Measurements from ENCODE around the gene S100A6.
A peak's percentile ranks its signal among the peaks of the same experiment; 100 is the strongest.
"Not testable (repeated sequence)": the region's sequence is repeated elsewhere in the genome, so short reads cannot be mapped to it uniquely, and the experiment has no call there.

The S100A6 gene

DNA sequence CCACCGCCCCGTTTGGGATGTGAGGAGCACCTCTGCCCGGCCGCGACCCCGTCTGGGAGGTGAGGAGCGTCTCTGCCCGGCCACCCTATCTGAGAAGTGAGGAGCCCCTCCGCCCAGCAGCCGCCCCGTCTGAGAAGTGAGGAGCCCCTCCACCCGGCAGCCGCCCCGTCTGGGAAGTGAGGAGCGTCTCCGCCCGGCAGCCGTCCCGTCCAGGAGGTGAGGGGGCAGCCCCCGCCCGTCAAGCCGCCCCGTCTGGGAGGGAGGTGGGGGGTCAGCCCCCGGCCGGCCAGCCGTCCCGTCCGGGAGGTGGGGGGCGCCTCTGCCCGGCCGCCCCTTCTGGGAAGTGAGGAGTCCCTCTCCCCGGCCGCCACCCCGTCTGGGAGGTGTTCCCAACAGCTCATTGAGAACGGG, 39.3 kb upstream of the S100A6 start:
- H3K4me1 ChIP-seq (ENCODE audit: control insufficient read depth, low read length); H3K27ac ChIP-seq (ENCODE audit: low read depth, low read length); H3K4me2 ChIP-seq (ENCODE audit: low read length); H3K9me3 ChIP-seq (ENCODE audit: control insufficient read depth, insufficient read depth, low read length); H4K20me1 ChIP-seq (ENCODE audit: control insufficient read depth, insufficient read depth, low read depth, low read length); H3K79me2 ChIP-seq (ENCODE audit: control insufficient read depth, low read length); H3K36me3 ChIP-seq (ENCODE audit: control insufficient read depth, low read length); H3K4me3 ChIP-seq (ENCODE audit: low read length); H3K9me2 ChIP-seq (replicated peaks; ENCODE audit: control insufficient read depth, low read length); H3F3A ChIP-seq (ENCODE audit: control insufficient read depth, insufficient read depth): not testable (repeated sequence)
- peaks cover 25% of the 10 kb centered on the region for H3K27me3 ChIP-seq (ENCODE audit: control insufficient read depth, low read length)

DNA sequence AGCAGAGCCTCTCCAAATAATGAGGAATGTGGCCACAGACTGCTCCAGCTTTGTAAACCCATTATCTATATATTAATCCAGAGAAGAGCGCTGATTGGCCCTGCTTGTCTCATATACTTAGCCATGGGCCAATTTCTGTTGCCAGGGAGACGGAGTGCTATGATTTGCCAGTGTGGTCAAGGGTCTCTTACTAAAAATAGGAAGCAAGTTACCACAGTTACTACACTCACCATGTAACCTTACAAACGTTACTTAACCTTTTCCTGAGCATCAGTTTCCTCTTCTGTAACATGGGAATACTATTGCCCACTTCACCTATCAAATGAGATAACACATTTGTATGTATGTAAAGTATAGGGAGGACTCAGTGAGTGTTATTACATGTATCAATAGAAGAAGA, 37.6 kb upstream of the S100A6 start:
- Histone ChIP-seq H3K27ac (ENCODE audit: low read depth, low read length) (no peak overlapping the region), H3K4me1 (ENCODE audit: control insufficient read depth, low read length) (no peaks in the 10 kb centered on the region), H3K36me3 (ENCODE audit: control insufficient read depth, low read length) (no peaks in the 10 kb centered on the region), H3K9me3 (ENCODE audit: control insufficient read depth, insufficient read depth, low read length) (no peaks in the 10 kb centered on the region), H4K20me1 (ENCODE audit: control insufficient read depth, insufficient read depth, low read depth, low read length) (no peaks in the 10 kb centered on the region), H3F3A (ENCODE audit: control insufficient read depth, insufficient read depth) (no peaks in the 10 kb centered on the region), H3K4me3 (ENCODE audit: low read length) (no peak overlapping the region), H3K79me2 (ENCODE audit: control insufficient read depth, low read length) (no peaks in the 10 kb centered on the region), H3K27me3 (ENCODE audit: control insufficient read depth, low read length) (peaks cover 14% of the 10 kb centered on the region), H3K9me2 (replicated peaks; ENCODE audit: control insufficient read depth, low read length) (no peaks in the 10 kb centered on the region), H3K4me2 (ENCODE audit: low read length) (no peak overlapping the region)
- TF ChIP-seq EZH2phosphoT487 (IDR thresholded peaks at IDR 0.05; ENCODE audit: borderline replicate concordance, low read length) = no peak
- TF ChIP-seq, protein P1, sequence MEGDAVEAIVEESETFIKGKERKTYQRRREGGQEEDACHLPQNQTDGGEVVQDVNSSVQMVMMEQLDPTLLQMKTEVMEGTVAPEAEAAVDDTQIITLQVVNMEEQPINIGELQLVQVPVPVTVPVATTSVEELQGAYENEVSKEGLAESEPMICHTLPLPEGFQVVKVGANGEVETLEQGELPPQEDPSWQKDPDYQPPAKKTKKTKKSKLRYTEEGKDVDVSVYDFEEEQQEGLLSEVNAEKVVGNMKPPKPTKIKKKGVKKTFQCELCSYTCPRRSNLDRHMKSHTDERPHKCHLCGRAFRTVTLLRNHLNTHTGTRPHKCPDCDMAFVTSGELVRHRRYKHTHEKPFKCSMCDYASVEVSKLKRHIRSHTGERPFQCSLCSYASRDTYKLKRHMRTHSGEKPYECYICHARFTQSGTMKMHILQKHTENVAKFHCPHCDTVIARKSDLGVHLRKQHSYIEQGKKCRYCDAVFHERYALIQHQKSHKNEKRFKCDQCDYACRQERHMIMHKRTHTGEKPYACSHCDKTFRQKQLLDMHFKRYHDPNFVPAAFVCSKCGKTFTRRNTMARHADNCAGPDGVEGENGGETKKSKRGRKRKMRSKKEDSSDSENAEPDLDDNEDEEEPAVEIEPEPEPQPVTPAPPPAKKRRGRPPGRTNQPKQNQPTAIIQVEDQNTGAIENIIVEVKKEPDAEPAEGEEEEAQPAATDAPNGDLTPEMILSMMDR (IDR thresholded peaks at IDR 0.05; ENCODE audit: low read depth, low read length, poor library complexity, severe bottlenecking) = no peak

DNA sequence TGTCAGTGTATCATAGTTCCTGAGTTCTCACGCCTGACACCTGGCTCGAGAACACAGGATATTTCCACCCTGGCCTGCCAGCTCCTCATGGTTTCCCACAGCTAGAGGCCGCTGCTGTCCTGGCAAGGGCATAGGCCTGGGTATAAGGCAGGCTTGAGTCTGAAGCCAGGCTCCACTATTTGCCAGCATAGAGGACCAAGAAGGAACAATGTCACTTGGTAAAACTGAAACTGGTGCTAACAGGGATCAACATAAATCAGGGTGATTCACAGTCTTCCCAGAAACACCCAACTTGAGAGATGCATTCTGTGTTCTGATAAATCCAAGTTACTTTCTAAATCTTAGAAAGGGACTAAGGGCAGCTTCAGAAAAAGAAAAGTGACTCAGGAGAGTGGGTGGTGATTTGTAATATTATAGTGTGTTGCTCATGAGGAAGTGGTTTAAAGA, 36.8 kb upstream of the S100A6 start:
- Histone ChIP-seq H4K20me1 (ENCODE audit: control insufficient read depth, insufficient read depth, low read depth, low read length) (no peaks in the 10 kb centered on the region), H3K4me2 (ENCODE audit: low read length) (no peak overlapping the region), H3K27me3 (ENCODE audit: control insufficient read depth, low read length) (peaks cover 7% of the 10 kb centered on the region), H3K27ac (ENCODE audit: low read depth, low read length) (no peak overlapping the region), H3K4me1 (ENCODE audit: control insufficient read depth, low read length) (no peaks in the 10 kb centered on the region), H3K36me3 (ENCODE audit: control insufficient read depth, low read length) (no peaks in the 10 kb centered on the region), H3K9me3 (ENCODE audit: control insufficient read depth, insufficient read depth, low read length) (no peaks in the 10 kb centered on the region), H3K9me2 (replicated peaks; ENCODE audit: control insufficient read depth, low read length) (no peaks in the 10 kb centered on the region), H3K4me3 (ENCODE audit: low read length) (no peak overlapping the region), H3K79me2 (ENCODE audit: control insufficient read depth, low read length) (no peaks in the 10 kb centered on the region), H3F3A (ENCODE audit: control insufficient read depth, insufficient read depth) (no peaks in the 10 kb centered on the region)
- TF ChIP-seq, protein P1 (IDR thresholded peaks at IDR 0.05; ENCODE audit: low read depth, low read length, poor library complexity, severe bottlenecking) = peak; percentile 60
- no peak for TF ChIP-seq EZH2phosphoT487 (IDR thresholded peaks at IDR 0.05; ENCODE audit: borderline replicate concordance, low read length)

DNA sequence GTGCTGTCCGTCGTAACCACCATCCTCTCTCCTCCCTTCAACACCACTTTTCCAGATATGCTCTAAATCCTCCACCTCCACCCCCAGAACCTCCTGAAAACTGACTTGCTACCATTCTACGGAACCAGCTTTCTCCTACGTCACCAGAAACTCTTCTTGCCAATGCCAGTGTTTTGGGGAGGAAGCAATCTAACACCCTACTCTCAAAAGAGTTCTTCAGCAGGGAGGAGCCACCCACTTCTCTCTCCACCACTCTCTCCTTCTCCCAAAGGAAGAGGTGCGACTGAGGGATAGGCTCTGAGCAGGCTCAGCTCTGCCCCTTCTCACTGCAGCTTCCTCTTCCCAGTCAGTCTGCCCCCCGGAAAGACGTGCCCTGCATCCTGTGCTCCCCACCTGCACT, 35.9 kb upstream of the S100A6 start:
- Histone ChIP-seq H3K9me3 (ENCODE audit: control insufficient read depth, insufficient read depth, low read length) (no peaks in the 10 kb centered on the region), H3K27me3 (ENCODE audit: control insufficient read depth, low read length) (no peaks in the 10 kb centered on the region; the same call in 1 of the 2 replicates), H3K4me3 (ENCODE audit: low read length) (no peak overlapping the region), H3K4me1 (ENCODE audit: control insufficient read depth, low read length) (no peaks in the 10 kb centered on the region), H3K27ac (ENCODE audit: low read depth, low read length) (no peak overlapping the region), H3K9me2 (replicated peaks; ENCODE audit: control insufficient read depth, low read length) (no peaks in the 10 kb centered on the region), H3K36me3 (ENCODE audit: control insufficient read depth, low read length) (no peaks in the 10 kb centered on the region), H3K79me2 (ENCODE audit: control insufficient read depth, low read length) (no peaks in the 10 kb centered on the region), H4K20me1 (ENCODE audit: control insufficient read depth, insufficient read depth, low read depth, low read length) (no peaks in the 10 kb centered on the region), H3F3A (ENCODE audit: control insufficient read depth, insufficient read depth) (no peaks in the 10 kb centered on the region), H3K4me2 (ENCODE audit: low read length) (no peak overlapping the region)
- no peak for TF ChIP-seq EZH2phosphoT487 (IDR thresholded peaks at IDR 0.05; ENCODE audit: borderline replicate concordance, low read length)
- TF ChIP-seq, protein P1 (IDR thresholded peaks at IDR 0.05; ENCODE audit: low read depth, low read length, poor library complexity, severe bottlenecking) = no peak

All from DOHH2 (cell line).